Left ventricle myocardium inferior (tissue), 1 donor: ENCODE measurements around the gene ARHGAP26. TPM values are rescaled to one million over a fixed set of nuclear protein-coding genes. Genes with fewer than 3 reads are reported as not detected.

Experiments
- DNase-seq: peaks from one replicate; pipeline ENCODE4 v3.0.0-alpha.2; 2020
- H3K27ac ChIP-seq: fragments of 200-600 bp; replicated peaks from 2 replicates; pipeline ENCODE4 v1.8.0; 2021
- H3K27me3 ChIP-seq: fragments of 200-600 bp; 2 replicates; pipeline ENCODE4 v1.8.0; 2021; ENCODE audit warnings: low read depth
- H3K36me3 ChIP-seq: fragments of 200-600 bp; 2 replicates; pipeline ENCODE4 v1.8.0; 2021
- H3K4me1 ChIP-seq: fragments of 200-600 bp; 2 replicates; pipeline ENCODE4 v1.8.0; 2021
- H3K4me3 ChIP-seq: fragments of 200-600 bp; 2 replicates; pipeline ENCODE4 v1.8.0; 2021; ENCODE audit warnings: mild to moderate bottlenecking, moderate library complexity
- H3K9me3 ChIP-seq: fragments of 200-600 bp; replicated peaks from 2 replicates; pipeline ENCODE4 v1.8.0; 2021
- intact Hi-C: fragments of 100-400 bp; cut with micrococcal nuclease; formaldehyde crosslinking; loops from one replicate; pipeline ENCODE4 v1.11.0; 2022
- total RNA-seq: library from RNA; stranded (reverse); fragmentation: NEBNext Ultra II Directional; extraction: Animal tissue kit (Norgen Biotek cat#: 25700); gene quantifications from one replicate; pipeline ENCODE4 v1.2.1, GENCODE V29; 2021
- TF ChIP-seq, protein P1 (sequence below): fragments of 200-600 bp; IDR thresholded peaks from 2 replicates; pipeline ENCODE4 v1.8.0; 2021; ENCODE audit warnings: antibody characterized with exemption, mild to moderate bottlenecking, borderline replicate concordance
- donor health status: DM: no; HTN: yes; CAD: no; lungs with severe emphysema.

The ARHGAP26 gene
- total RNA-seq, 1 donor from 2014 or later, result 35.7 TPM

DNA sequence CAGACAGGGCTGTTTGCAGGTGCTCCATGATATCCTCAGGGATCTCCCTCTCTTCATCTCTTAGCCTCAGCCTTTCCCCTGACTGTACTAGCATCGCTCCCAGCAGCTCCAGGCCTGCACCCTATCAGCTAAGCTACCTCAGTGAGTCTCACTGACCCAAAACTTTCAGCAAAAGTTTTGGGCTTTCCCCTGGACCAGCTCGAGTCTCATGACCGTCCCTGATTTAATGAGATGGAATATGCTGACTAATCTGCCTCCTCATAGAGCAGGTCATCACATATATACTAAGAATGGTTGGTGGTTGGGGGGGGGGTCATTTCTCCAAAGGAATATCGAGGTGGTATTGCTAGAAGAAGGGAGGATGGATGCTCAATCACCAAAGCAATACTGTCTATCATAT lies 481.8 kb downstream of the ARHGAP26 start:
- TF ChIP-seq, protein P1, sequence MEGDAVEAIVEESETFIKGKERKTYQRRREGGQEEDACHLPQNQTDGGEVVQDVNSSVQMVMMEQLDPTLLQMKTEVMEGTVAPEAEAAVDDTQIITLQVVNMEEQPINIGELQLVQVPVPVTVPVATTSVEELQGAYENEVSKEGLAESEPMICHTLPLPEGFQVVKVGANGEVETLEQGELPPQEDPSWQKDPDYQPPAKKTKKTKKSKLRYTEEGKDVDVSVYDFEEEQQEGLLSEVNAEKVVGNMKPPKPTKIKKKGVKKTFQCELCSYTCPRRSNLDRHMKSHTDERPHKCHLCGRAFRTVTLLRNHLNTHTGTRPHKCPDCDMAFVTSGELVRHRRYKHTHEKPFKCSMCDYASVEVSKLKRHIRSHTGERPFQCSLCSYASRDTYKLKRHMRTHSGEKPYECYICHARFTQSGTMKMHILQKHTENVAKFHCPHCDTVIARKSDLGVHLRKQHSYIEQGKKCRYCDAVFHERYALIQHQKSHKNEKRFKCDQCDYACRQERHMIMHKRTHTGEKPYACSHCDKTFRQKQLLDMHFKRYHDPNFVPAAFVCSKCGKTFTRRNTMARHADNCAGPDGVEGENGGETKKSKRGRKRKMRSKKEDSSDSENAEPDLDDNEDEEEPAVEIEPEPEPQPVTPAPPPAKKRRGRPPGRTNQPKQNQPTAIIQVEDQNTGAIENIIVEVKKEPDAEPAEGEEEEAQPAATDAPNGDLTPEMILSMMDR, result no peak
- no peak for DNase-seq
- Histone ChIP-seq H3K9me3 (no peaks in the 10 kb centered on the region), H3K27ac (no peak overlapping the region), H3K36me3 (no peaks in the 10 kb centered on the region), H3K27me3 (no peaks in the 10 kb centered on the region), H3K4me1 (peaks cover 9% of the 10 kb centered on the region), H3K4me3 (no peak overlapping the region)
- intact Hi-C loops, result no loop called here

DNA sequence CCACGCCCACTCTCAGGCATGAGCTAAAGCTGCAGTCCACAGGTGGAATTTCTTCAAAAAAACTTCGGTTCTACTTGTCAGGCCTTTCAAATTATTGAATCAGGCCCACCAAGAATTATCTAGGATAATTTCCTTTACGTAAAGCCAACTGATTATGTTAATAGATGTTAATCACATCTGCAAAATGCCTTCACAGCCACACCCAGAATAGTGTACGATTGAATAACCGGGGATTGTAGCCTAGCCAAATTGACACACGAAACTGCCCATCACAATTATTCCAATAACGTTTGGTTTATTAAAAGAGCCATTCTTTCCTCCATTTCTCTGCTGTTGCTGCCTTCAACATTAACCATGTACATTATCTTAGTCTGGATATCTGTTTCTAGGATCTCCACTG lies 484.6 kb downstream of the ARHGAP26 start:
- no peak overlapping the region for H3K27ac ChIP-seq
- no peak for DNase-seq
- TF ChIP-seq, protein P1, result no peak
- H3K4me1 ChIP-seq, result no peaks in the 10 kb centered on the region
- no peaks in the 10 kb centered on the region for H3K9me3 ChIP-seq
- no peaks in the 10 kb centered on the region for H3K27me3 ChIP-seq
- H3K4me3 ChIP-seq, result no peak overlapping the region
- intact Hi-C loops, result no loop called here
- no peaks in the 10 kb centered on the region for H3K36me3 ChIP-seq

DNA sequence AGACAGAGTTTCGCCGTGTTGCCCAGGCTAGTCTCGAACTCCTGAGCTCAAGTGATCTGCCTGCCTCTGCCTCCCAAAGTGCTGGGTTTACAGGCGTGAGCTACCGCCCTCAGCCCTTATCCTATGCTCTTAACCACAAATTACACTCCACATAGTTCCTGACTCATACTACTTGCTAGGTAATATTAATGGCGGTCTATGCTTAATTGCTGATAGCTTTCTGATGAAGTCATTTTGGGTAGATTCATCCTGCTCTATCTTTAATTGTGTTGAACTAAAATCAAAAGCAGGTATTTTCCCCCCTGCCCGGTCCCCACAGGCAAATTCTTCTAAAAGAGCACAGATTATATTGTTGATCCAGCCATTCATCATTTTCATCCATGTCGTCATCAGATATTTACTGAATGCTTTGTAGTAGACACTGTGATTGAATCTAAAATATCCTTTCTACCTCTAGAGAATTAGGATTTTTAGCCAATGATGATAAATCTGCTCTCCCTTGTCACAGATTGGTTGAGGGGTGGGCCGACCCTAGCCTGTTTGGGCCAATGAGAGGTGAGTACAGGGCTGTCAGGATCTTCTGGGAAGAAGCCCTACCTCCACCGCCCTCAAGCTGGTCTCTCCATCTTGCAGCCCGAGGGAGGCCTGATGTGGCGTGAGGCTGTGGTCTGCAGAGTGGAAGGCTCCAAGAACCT lies 488.5 kb downstream of the ARHGAP26 start:
- Histone ChIP-seq H3K4me3 (no peak overlapping the region), H3K36me3 (no peaks in the 10 kb centered on the region), H3K9me3 (no peaks in the 10 kb centered on the region), H3K27me3 (no peaks in the 10 kb centered on the region), H3K4me1 (no peaks in the 10 kb centered on the region), H3K27ac (no peak overlapping the region)
- DNase-seq, result no peak
- intact Hi-C loops, result no loop called here
- TF ChIP-seq, protein P1, result no peak

DNA sequence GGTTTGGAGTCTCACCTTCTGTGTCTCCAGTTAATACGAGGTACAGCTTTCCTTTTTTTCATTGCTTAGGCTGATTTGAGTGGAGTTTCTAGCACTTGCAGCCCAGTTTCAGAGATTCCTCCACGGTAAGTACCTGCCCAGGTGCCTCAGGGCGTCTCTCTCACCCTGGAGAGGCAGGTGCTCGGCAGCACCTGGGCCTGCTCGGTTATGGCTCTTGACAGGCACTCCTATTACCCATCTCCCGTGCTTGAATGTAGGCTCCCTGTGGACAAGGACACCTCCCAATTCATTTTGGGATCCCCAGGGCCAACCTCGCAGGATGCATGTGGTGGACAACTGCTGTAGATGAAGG lies 489.1 kb downstream of the ARHGAP26 start:
- H3K4me1 ChIP-seq, result no peaks in the 10 kb centered on the region
- no peak overlapping the region for H3K27ac ChIP-seq
- H3K27me3 ChIP-seq, result no peaks in the 10 kb centered on the region
- no peaks in the 10 kb centered on the region for H3K36me3 ChIP-seq
- intact Hi-C loops, result no loop called here
- TF ChIP-seq, protein P1, result no peak
- no peak for DNase-seq
- no peak overlapping the region for H3K4me3 ChIP-seq
- no peaks in the 10 kb centered on the region for H3K9me3 ChIP-seq

DNA sequence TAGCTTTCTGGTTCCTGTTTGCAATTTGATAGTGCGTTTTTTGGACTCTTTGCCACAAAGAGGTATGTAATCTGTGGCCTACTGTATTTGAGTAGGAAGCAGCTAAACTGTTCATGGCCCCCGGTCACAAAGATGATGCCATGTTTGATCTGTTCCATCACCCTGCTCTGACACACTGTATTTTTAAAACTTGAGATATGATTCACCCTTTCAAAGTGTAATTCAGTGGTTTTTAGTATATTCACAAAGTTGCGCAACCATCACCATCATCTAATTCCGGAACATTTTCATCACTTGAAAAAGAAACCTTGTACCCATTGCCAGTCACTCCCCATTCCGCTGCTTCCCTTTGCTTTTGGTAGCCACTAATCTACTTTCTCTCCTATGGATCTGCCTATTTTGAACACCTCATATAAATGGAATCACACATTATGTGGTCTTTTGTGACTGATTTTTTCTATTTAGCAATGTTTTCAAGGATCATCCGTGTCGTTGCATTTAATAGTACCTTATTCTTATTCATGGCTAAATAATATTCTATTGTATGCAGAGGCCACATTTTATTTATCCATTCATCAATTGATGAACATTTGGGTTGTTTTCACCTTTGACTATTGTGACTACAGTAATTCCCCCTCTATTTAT lies 491.7 kb downstream of the ARHGAP26 start:
- no peak for DNase-seq
- H3K36me3 ChIP-seq, result no peaks in the 10 kb centered on the region
- no peaks in the 10 kb centered on the region for H3K27me3 ChIP-seq
- H3K4me3 ChIP-seq, result no peak overlapping the region
- intact Hi-C loops, result no loop called here
- peaks cover 16% of the 10 kb centered on the region for H3K9me3 ChIP-seq
- no peaks in the 10 kb centered on the region for H3K4me1 ChIP-seq
- no peak overlapping the region for H3K27ac ChIP-seq
- TF ChIP-seq, protein P1, result no peak
